Retina (tissue), 1 donor: ENCODE measurements around the gene FOXS1.

Source experiments
- DNase-seq: peaks from one replicate; pipeline ENCODE4 v3.0.0-alpha.2; 2016

Gene FOXS1

DNA sequence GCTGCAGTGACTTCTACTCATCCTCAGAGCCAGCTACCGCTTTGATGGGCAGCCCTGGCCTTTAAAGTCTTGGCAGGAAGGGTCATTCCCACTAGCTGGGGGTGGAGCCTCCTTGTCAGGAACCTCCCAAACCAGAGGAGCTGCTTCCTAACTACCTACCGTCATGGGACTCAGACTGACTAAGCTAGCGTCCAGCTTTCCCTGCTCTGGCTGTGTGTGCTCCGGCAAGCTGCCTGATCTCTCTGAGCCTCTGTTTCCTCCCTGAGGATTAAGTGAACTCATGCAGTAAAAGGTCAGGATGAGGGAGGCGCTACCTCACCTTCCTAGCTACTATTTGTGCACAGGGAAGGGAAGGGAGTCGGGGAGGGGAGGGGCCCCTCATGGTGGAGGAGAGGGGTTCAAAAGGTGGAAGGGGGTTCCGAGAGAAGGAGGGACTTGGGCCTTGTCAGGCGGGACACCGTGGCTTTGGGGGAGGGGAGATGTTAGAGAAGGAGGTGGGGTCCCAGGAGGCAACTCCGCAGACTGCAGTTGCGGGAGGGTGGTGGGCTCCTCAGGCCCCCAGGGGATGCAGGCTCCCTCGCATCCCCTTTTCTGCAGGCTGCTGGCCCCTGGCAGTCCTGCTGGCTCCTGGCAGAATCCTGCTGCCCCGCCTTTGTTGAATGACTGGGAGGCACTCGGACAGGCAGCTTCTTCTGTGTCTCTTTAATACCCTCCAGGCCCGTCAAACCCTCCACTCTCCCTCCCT, 15.2 kb upstream of the FOXS1 start:
- peak; percentile 55 for DNase-seq

DNA sequence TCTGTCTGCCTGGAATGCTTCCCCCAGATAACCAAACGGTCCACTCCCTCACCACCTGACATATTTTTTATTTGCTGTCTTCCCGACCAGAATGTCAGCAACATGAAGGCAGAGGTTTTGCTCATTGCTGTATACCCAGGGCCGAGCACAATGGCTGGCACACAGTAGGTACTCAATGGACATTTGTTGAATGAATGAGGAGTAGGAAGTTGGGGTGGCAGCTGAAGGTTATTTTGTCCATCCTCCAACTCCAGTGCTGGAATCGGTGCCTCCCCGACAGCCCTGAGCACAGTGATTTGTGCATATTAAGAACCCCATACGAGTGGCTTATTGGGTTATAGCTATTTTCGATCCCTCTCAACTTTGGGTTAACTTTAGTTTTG, 14.6 kb upstream of the FOXS1 start:
- DNase-seq, result no peak

DNA sequence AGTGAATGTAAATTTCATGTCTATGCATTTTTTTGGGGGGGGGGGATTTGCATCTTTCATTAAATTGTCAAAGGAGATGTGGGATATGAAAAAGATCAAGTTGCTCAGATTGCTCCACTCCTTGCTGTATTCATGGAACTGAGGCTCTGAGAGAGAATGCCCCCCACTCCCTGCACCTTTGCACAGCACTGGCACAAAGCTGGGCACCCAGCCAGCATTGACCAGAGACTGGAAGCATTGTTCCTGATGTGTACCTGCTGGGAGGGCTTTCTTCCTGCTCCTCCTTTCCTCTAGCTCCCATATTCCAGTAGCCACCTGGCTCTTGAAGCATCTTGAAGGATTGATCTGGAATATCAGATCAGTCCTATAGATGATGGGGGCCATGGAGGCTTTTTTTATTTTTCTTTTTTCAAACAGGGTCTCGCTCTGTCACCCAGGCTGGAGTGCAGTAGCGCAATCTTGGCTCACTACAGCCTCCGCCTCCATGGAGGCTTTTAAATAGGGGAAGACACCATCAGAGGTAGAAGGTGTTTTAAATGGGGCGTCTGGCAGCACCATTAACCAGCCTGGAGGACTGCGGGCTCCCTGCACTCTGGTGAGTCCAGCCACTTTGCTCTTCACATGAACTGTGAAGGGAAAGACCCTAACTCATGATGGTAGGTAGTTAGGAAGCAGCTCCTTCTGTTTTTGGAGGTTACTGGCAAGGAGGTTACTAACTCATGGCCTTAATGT, 14.0 kb upstream of the FOXS1 start:
- DNase-seq, result no peak

DNA sequence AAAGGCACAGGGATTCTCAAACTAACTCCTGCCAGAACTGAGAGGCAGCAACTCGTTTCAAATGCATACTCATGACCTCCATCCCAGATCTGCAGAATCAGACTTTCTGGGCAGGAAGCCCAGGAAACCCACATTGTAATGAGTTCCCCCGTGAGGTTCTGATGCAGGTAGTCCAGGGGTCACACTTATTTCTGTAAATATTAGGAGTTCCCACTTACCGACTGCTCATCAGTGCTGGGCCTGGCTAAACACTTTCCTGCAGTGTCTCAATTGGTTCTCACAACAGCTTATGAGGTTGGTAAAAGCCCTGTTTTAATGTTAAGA, 13.3 kb upstream of the FOXS1 start:
- no peak for DNase-seq

DNA sequence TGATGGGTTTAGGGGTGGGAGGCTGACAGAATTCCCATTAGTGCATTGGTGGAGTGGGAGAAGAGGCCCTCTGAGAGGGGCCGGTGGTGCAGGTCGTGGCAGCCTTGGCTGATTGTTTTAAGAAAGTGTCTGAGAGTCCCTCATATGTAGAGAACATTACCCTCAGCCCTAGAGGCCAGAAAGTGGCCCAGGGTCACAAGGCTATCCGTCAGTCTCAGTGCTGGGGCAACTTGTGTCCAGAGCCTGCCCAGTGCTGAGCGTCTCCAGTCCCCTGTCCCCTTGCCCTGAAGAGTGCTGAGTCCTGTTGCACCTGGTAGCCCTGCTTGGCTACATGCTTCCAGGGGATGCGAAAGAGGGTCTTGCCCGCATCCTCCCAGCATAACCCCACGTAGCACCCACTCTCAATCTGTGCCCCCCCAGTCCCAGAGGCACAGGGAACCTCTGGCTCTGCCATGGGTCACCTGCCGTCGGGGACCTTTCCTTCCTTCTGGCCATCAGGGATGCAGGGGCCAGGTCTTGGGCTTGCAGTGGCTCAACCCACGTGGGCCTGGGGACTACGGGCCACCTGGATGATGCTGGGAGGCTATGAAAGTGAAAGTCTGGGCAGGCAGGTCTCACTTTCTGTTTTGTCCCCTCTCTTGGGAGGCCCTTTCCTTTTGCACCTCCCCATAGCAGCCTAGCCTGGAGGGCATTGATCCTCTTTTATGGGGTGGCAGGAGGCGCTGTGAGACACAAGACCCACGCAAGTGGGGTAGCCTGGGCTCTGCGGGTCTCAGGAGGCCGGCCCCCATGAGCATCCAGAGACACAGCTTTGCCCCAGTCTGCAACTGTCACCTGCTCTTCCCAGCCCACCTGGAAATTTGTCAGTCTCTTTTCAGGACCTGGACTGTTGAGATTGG, 12.7 kb upstream of the FOXS1 start:
- DNase-seq, result no peak

DNA sequence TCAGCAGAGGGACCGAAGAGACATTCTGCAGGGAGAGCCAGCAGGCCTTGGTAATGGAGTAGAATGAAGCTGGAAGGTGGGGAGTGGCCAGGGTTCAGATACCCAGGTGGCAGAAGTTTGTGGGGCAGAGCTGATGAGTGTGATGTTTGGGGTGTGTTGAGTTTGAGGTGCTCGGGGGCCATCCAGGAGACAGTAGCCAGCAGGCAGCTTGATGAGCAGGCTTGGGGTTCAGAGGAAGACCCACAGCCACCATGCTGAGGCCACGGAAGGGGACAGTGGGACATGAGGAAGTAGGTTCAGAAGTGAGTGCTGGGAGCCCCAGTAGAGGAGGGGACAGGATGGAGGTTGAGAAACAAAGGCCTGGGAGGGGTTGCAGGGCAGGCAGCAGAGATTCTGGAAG, 11.1 kb upstream of the FOXS1 start:
- no peak for DNase-seq

DNA sequence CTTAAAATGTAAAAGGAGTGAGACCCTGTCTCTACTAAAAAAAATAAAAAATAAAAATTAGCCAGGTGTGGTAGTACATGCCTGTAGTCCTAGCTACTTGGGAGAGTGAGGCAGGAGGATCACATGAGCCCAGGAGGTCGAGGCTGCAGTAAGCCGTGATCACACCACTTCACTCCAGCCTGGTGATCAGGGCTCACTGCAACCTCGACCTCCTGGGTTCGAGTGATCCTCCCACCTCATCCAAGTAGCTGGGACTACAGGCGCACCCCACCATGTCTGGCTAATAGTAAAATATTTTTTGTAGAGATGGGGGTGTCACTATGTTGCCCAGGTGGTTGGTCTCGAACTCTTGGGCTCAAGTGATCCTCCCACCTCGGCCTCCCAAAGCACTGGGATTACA, 8.1 kb upstream of the FOXS1 start:
- DNase-seq, result no peak

DNA sequence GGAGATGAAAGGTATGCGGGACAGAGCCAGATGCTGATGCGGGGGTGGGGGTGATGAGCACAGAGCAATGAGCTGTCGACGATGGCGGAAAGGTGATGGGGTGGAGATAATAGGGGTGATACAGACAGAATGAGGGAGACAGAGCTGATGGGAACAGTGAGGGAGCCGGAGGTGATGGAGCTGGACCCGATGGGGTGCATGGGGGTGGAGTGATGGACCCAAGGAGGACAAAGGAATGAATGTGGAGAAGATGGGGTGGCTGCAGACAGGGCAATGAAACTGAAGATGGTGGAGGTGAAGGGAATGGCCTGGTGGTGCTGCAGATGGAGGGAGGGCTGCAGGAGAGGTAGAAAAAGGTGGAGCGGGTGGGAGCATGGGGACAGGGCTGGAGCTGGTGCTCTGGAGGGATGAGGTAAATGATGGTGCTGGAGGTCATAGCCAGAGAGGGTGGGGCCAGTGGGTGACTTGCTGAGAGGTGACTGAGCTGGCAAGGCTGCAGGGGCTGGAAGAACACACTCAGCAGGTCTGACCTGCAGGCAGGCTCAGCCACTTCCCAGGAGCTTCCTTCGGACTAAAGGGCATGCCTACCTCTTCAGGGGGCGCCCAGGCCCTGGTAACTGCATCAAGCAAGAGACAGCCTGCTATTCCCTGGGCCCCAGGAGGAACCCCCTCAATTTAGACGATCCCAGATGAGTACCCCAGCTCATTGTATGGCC, 6.0 kb upstream of the FOXS1 start:
- no peak for DNase-seq

DNA sequence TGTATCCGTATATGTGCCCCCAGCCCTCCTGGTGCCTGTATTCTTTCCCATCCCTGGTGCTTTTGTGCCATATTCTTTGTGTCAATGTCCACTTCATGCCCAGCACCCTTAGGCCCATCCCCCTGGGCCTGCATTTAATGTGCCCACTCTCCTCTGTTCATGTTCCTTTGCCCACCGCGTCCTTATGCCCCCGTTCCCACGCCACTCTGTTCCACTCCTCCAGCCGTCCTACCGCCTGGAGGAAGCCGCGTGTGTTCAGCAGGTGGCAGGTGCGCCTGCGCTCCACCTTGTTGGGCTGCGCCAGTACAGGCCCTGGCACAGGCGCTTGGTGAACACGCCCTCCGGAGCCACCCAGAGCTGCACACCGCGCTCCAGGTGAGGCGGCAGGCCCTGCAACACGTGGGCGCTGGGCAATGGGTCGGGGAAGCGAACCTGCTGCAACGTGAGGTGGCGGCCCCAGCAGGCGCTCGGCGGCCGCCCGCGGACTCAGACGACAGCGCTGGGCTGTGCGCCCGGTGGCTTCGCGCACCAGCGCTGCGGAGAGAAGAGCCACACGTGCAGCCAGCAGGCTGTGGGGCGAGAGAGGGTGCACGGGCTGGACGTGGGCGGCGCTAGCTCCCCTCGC, 4.0 kb upstream of the FOXS1 start:
- DNase-seq, result no peak

DNA sequence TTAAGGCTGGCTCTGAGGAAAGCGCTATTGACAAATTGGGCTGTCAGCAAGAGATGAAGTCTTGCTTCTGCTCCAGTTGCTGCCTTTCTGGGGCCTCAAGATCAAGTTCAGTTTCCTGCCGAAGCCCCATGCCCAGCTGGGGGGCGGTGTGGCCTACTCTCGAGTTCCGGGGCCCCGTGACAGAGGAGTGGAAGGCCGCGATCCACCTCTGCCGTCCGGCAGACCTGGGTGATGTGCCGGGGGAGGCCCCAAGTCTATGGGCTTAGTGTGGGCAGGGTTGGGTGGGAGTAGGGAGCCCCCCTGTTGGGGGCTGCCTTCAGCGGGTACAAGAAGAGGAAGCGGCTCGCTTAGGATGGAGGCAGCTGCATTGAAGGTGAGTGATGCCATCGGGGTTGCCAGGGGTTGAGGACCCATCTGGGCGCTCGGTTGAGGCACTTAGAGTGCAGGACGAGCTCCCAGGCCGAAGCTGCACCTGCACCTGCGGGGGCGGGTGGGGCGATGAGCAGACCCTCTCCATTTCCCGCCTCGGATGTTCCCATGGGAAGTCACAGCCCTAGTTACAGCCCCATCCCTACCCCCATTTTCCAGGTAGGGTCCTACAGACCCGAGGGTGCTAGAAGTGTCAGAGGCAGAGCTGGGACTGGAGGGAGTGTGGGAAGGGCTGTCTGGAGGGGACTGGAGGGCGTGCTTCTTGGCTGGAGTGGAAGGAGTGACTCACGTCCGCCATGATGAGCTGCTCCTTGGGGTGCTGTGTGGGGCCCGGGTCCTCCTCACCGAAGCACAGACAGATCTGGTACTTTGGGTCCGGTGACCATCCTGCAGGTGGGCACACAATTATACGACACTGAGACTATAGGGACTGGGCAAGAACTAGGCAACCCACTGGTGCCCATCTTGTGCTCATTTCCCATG, 2.9 kb upstream of the FOXS1 start:
- DNase-seq, result no peak

DNA sequence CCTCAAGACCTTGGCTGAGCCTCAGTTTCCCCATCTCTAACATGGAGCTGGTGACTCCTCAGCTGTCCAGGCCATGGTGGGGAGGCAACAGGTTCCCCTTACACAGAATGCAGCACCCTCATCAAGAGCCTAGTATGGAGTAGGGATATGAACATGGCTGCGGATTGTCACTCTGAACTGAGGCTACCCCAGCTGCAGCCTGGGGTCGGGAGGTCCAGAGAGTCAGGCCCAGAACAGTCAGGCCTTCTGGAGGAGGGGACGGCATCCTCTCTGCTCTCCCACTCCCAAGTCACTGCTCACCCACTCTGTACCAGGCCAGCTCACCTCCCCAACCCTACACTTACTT, 1.4 kb upstream of the FOXS1 start:
- DNase-seq, result no peak

DNA sequence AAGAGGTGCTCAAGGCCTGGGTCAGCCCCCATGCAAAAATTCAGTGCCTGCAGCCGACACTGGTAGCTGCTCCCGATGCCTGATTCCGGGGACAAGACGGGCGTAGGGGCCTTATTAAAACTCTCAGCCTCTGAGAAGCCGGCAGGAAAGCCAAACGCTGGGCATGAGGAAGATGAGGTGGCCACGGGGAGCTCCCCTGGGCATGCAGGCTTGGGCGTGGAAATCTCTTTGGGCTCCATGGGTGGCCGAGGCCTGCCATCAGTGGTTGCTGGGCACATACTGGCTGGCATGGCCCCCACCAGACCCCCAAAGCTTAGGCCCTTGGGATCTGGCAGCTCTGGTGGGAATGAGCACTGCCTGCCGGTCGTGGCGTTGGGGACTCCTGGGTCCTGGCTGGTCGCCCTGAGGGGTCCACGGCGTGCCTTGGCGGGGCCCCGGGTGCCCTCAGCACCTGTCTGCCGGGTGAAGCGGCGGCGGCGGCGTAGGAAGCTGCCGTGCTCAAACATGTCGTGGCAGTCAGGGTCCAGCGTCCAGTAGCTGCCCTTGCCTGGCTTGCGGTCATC, 586 bp downstream of the FOXS1 start:
- no peak for DNase-seq

DNA sequence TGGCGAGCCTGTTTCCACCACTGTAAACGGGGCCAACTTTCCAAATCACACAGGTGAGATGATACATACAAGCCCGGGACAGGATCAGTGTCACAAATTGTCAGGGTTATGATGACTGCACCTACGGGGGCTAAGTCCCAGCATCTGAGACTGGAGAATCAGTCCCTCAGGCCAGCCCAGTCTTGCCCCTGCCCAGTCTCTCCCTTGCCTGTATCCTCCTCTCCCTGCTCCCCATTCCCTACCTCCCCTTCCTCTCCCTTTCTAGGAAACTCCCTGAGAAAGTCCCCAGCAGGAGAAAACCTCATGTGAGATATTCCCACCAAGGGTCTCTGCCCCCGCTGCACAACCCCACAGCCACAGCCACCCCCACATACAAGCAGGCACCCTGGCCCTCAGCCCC, 1.5 kb downstream of the FOXS1 start:
- DNase-seq, result no peak

DNA sequence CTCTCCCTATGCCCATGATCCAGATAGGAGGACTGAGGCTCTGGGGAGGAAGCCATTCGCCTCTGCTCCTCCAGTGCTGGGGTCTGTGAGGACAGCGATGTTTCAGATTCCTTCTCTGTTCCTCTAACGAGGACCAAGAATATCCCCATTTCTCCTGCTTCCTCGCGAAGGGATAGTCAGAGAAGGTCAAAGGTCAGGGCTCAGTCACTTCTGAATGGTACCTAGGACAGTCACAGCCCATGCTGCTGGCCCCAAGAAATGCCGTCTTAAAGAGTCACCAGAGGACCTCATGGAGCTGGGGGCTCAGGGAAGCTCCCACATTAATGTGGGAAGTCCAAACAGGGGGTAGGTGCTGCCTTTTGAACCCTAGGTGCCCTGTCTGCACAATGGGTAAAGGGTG, 2.1 kb downstream of the FOXS1 start:
- no peak for DNase-seq

DNA sequence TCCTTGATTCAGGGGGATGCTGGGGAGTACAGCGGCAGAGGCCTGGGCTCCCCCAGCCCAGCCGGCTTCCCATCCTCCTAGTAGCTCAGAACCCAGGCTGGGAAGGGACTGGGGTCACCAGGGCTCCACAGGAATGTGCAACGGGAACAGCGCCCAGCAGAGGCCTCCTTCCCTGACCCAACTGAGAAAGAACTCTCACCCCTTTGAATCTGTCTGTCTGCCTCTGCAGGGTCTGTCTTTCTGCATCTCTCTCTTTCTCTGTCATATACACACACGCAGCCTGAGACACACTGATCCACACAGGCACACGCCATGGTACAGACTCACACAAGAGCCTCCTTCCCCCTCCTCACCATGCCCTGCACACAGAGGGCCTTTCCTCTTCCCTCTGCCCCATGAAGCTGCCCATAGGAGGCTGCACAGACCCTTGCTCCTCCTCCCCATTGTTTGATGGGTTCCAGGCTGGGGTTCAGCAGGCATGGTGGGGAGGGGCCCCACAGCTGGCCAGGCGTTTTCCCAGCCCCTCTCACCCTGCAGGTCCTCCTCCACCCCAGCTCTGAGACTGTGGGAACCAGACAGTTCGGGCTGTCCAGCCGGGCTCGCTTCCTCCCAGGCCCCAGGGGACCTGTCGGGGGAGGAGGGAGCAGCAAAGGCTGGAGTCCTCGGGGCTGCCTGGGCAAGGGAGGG, 2.8 kb downstream of the FOXS1 start:
- DNase-seq, result peak; percentile 59

DNA sequence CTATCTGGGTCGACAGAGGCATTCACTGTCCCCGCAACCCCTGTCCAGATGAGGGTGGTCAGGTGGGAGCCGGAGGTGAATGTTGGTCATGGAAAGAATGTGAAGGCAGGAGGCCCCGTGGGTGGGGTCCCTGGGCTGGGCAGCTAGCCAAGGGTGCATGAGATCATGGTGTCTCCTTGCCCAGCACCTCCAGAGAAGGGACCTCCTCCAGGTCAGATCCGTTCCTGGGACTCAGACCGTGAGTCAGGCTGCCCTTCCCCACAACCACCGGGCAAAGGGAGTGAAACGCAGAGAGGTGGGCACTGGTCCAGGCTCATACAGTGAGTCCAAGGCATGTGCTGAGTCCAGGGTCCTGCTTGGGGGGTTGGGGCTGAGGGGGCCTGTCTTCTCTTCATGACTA, 3.5 kb downstream of the FOXS1 start:
- DNase-seq, result no peak

DNA sequence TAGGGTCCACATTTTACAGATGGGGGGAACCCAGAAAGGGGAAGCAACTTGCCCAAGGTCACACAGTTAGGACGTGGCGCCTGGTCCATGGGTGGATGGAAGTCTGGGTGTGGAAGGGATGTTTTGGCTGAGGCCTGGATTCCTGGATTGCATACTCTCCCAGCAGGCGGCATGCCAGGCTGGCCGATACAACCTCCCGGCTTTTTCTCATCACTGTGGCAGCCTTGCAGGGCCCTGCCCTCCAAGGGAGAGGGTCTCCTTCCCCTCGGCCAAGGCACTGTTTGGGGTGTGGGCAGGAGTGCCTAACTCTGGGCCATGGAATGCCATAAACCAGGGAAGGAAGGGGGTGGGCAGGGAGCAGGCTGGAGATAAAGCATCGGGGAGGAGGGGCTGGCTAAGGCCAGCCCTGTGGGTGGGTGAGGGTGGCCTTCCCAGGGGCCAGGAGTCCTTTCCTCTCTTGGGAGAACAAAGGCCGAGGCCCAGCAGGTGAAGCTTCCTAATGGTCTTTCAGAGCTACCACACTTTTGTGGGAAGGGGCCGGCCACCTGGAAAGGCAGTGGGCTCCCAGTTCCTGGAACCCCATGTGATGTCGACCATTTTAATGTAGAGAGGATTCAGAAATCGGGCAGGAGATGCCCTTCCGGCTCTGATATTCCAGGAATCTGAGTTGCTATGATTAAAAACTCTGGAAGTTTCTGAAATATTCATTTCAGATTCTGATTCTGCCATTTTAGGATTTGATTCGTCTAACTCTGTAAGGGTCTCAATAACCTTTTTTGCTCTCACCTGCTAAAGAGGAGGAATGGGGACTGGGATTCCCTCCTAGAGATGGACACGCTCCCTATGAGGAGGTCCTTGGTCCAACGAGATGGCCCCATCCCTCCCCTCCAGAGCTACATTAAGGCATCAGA, 4.2 kb downstream of the FOXS1 start:
- no peak for DNase-seq

DNA sequence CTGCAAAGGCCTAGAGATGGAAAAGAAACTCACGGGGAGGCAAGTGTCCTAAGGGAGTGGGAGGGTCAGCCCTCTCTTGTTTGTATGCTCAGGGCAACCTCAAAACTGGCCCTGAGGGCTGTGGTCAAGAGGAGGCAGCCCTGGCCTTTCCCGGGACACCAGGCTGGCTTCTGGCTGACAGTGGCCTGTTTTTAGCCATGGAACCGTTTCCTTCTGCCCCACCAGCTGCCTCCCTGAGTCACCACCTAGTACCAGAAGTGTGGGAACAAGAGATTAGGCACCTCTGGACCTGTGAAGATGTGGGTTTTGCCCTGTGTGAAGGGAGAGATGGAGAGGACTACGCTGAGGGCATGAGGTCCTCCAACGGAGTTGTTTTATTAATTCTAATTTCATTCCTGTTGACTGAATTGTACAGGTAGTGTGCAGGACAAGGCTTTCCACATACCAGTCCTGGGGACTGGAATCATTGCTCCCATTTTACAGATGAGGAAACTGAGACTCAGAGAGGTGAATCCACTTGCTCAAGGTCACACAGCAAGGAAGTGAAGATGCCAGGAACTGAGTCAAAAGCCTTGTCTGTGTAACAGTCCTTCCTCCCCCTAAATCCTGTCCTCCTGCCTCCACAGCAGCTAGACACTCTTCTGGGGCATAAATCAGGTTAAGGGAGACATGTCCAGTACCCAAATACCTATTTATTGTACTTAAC, 5.5 kb downstream of the FOXS1 start:
- no peak for DNase-seq
